GM23338 (cell line): ENCODE data around the gene EPSTI1. TPM values are rescaled to one million over a fixed set of nuclear protein-coding genes. Genes with fewer than 3 reads are reported as not detected.

ENCODE experiments used
- ATAC-seq: fragments of 200-7000 bp; cut with Tn5 transposase; 3 replicates; pipeline ENCODE4 v1.9.1; 2020
- DNase-seq: peaks from one replicate; pipeline ENCODE4 v3.0.0-alpha.2; 2015; ENCODE audit warnings: low spot score
- H2AFZ ChIP-seq: fragments of 200-600 bp; sonication (generic); 2 replicates; pipeline ENCODE4 v1.8.0; 2016; ENCODE audit warnings: antibody characterized with exemption, mild to moderate bottlenecking, moderate library complexity
- H3F3A ChIP-seq: fragments of 200-600 bp; sonication (generic); replicated peaks from 2 replicates; pipeline ENCODE4 v1.8.0; 2017; ENCODE audit warnings: antibody characterized with exemption, mixed run types, low read depth
- H3K27ac ChIP-seq: fragments of 200-600 bp; sonication (generic); 2 replicates; pipeline ENCODE4 v1.6.1; 2016; ENCODE audit warnings: low read depth
- H3K27me3 ChIP-seq: fragments of 200-600 bp; sonication (generic); 2 replicates; pipeline ENCODE4 v1.8.0; 2016; ENCODE audit warnings: mild to moderate bottlenecking, mixed run types, moderate library complexity; ENCODE audit not compliant: insufficient read depth
- H3K36me3 ChIP-seq: fragments of 200-600 bp; sonication (generic); 2 replicates; pipeline ENCODE4 v1.8.0; 2016; ENCODE audit warnings: mild to moderate bottlenecking; ENCODE audit not compliant: insufficient read depth
- H3K4me1 ChIP-seq: fragments of 200-600 bp; sonication (generic); 2 replicates; pipeline ENCODE4 v1.8.0; 2016; ENCODE audit warnings: mild to moderate bottlenecking, moderate library complexity; ENCODE audit not compliant: insufficient read depth
- H3K4me2 ChIP-seq: fragments of 200-600 bp; sonication (generic); 2 replicates; pipeline ENCODE4 v1.7.1; 2017; ENCODE audit warnings: mixed run types
- H3K4me3 ChIP-seq: fragments of 200-600 bp; sonication (generic); 2 replicates; pipeline ENCODE4 v1.6.1; 2016; ENCODE audit warnings: mixed run types
- H3K79me2 ChIP-seq: fragments of 200-600 bp; sonication (generic); replicated peaks from 2 replicates; pipeline ENCODE4 v1.8.0; 2017; ENCODE audit warnings: mild to moderate bottlenecking; ENCODE audit not compliant: insufficient read depth
- H3K9me2 ChIP-seq: fragments of 200-600 bp; sonication (generic); 2 replicates; pipeline ENCODE4 v1.8.0; 2017; ENCODE audit not compliant: insufficient read depth
- H4K20me1 ChIP-seq: fragments of 200-600 bp; sonication (generic); replicated peaks from 2 replicates; pipeline ENCODE4 v1.8.0; 2017; ENCODE audit warnings: mild to moderate bottlenecking; ENCODE audit not compliant: insufficient read depth
- H3K27ac Mint-ChIP-seq: 2 replicates; pipeline ENCODE4 v1.8.0; 2020; ENCODE audit warnings: inconsistent platforms, mild to moderate bottlenecking, moderate library complexity, mixed read lengths
- H3K27me3 Mint-ChIP-seq: 3 replicates; pipeline ENCODE4 v1.8.0; 2022; ENCODE audit warnings: low read depth, mild to moderate bottlenecking, moderate library complexity, mixed read lengths, inconsistent platforms; ENCODE audit not compliant: insufficient read depth, poor library complexity
- H3K36me3 Mint-ChIP-seq: 3 replicates; pipeline ENCODE4 v1.8.0; 2021; ENCODE audit warnings: low read depth, mild to moderate bottlenecking, inconsistent platforms, moderate library complexity, mixed read lengths
- H3K4me1 Mint-ChIP-seq: 3 replicates; pipeline ENCODE4 v1.8.0; 2020; ENCODE audit warnings: mild to moderate bottlenecking, inconsistent platforms, mixed read lengths
- H3K4me3 Mint-ChIP-seq: 3 replicates; pipeline ENCODE4 v1.8.0; 2021; ENCODE audit warnings: moderate library complexity, mild to moderate bottlenecking, inconsistent platforms, mixed read lengths
- H3K9me3 Mint-ChIP-seq: 3 replicates; pipeline ENCODE4 v1.8.0; 2020; ENCODE audit warnings: moderate library complexity, mild to moderate bottlenecking, inconsistent platforms, mixed read lengths
- CREB1 ChIP-seq: fragments of 250-450 bp; sonication (Bioruptor Pico); IDR thresholded peaks from 2 replicates; pipeline ENCODE4 v1.5.0; 2020; ENCODE audit warnings: low read depth, mild to moderate bottlenecking, moderate library complexity
- CTCF ChIP-seq, 2 experiments: fragments of 200-600 bp in 1 of 2; sonication (generic) in 1 of 2; conservative IDR thresholded peaks; 2 replicates each; pipeline versions ENCODE4 v1.5.1 to v1.6.1; 2016 to 2017; ENCODE audit warnings: antibody characterized with exemption in 2 of 2, low read depth in 2 of 2, mild to moderate bottlenecking in 2 of 2, moderate library complexity in 1 of 2
- ETS1 ChIP-seq: IDR thresholded peaks from 2 replicates; pipeline ENCODE4 v1.6.1; 2016; ENCODE audit warnings: antibody characterized with exemption
- EZH2 ChIP-seq: fragments of 200-600 bp; sonication (generic); IDR thresholded peaks from one replicate; pipeline ENCODE4 v1.8.0; 2017; ENCODE audit warnings: antibody characterized with exemption, mild to moderate bottlenecking, low read depth; ENCODE audit not compliant: unreplicated experiment
- EZH2phosphoT487 ChIP-seq: fragments of 200-600 bp; sonication (generic); IDR thresholded peaks from one replicate; pipeline ENCODE4 v1.8.1; 2018; ENCODE audit warnings: antibody characterized with exemption; ENCODE audit not compliant: unreplicated experiment
- JUNB ChIP-seq: IDR thresholded peaks from one replicate; pipeline ENCODE4 v1.6.1; 2016; ENCODE audit warnings: antibody characterized with exemption; ENCODE audit not compliant: unreplicated experiment
- NANOG ChIP-seq: IDR thresholded peaks from 2 replicates; pipeline ENCODE4 v1.6.1; 2016; ENCODE audit warnings: antibody characterized with exemption, borderline replicate concordance
- POLR2AphosphoS5 ChIP-seq: IDR thresholded peaks from 2 replicates; pipeline ENCODE4 v1.6.1; 2016; ENCODE audit warnings: antibody characterized with exemption, low read depth
- REST ChIP-seq: IDR thresholded peaks from one replicate; pipeline ENCODE4 v1.6.1; 2018; ENCODE audit warnings: antibody characterized with exemption; ENCODE audit not compliant: unreplicated experiment
- STAT1 ChIP-seq: IDR thresholded peaks from one replicate; pipeline ENCODE4 v1.6.1; 2016; ENCODE audit warnings: antibody characterized with exemption; ENCODE audit not compliant: unreplicated experiment
- ZNF114 ChIP-seq: fragments of 250-450 bp; sonication (Bioruptor Pico); IDR thresholded peaks from 2 replicates; pipeline ENCODE4 v1.5.0; 2020; ENCODE audit warnings: mild to moderate bottlenecking, moderate library complexity
- ZNF331 ChIP-seq: fragments of 250-450 bp; sonication (Bioruptor Pico); IDR thresholded peaks from 2 replicates; pipeline ENCODE4 v1.5.0; 2020; ENCODE audit warnings: low read depth, mild to moderate bottlenecking, moderate library complexity
- ZNF462 ChIP-seq: fragments of 250-450 bp; sonication (Bioruptor Pico); IDR thresholded peaks from 2 replicates; pipeline ENCODE4 v1.5.0; 2020; ENCODE audit warnings: mild to moderate bottlenecking, moderate library complexity
- polyA plus RNA-seq: library from polyadenylated mRNA; unstranded; fragments of >200 nt; fragmentation: Nextera tagmentation; extraction: Ambion mirVana; gene quantifications from 2 replicates; pipeline ENCODE4 v1.2.1, GENCODE V29; 2016
- total RNA-seq: library from RNA; depleted of rRNA; stranded (reverse); fragments of >200 nt; shearing (Covaris generic); gene quantifications from 2 replicates; pipeline ENCODE4 v1.2.3, GENCODE V29; 2014

The EPSTI1 gene
- total and polyA plus RNA-seq, 2 experiments from 2014 or later = 0.10 to 0.68 TPM

GRCh38 chr13:42981853-42982252, 10.2 kb downstream of the EPSTI1 start (continued):
- TF ChIP-seq JUNB (no peak), ZNF114 (CRISPR knock-in tag) (no peak), EZH2phosphoT487 (no peak)

GRCh38 chr13:42981317-42981716, 10.7 kb downstream of the EPSTI1 start:
- Histone ChIP-seq H3K4me1 (peaks cover 23% of the 10 kb centered on the region), H3K4me3 (no peak overlapping the region), H2AFZ (no peak overlapping the region), H3K27ac (no peak overlapping the region), H3K4me2 (peak overlapping the region; percentile 13; the same call in 1 of the 2 replicates), H4K20me1 (no peaks in the 10 kb centered on the region), H3K9me2 (no peaks in the 10 kb centered on the region), H3F3A (no peaks in the 10 kb centered on the region), H3K27me3 (no peaks in the 10 kb centered on the region), H3K79me2 (no peaks in the 10 kb centered on the region), H3K36me3 (no peaks in the 10 kb centered on the region)
- peaks cover 6% of the 10 kb centered on the region; the same call in 1 of the 3 replicates for H3K9me3 Mint-ChIP-seq
- H3K36me3 Mint-ChIP-seq = no peaks in the 10 kb centered on the region
- no peak for ATAC-seq
- TF ChIP-seq CREB1 (CRISPR knock-in tag) = no peak
- no peak for TF ChIP-seq STAT1
- TF ChIP-seq EZH2phosphoT487 = no peak
- no peak for TF ChIP-seq REST
- no peak for TF ChIP-seq ZNF331 (CRISPR knock-in tag)
- no peak for TF ChIP-seq ZNF462 (CRISPR knock-in tag)
- no peak for TF ChIP-seq EZH2
- TF ChIP-seq POLR2AphosphoS5 = no peak
- TF ChIP-seq NANOG = no peak
- no peak for TF ChIP-seq ETS1
- no peak for TF ChIP-seq ZNF114 (CRISPR knock-in tag)
- TF ChIP-seq JUNB = no peak
- TF ChIP-seq CTCF (conservative IDR thresholded peaks at IDR 0.05; ENCODE audit: low read depth in 2 of 2) = no peak
- no peak for DNase-seq
- H3K4me1 Mint-ChIP-seq = peaks cover 30% of the 10 kb centered on the region
- peaks cover 8% of the 10 kb centered on the region for H3K27me3 Mint-ChIP-seq
- no peak overlapping the region for H3K27ac Mint-ChIP-seq
- H3K4me3 Mint-ChIP-seq = no peak overlapping the region
